ENCODE measurements around the gene CSTF1. TPM values are rescaled to one million over a fixed set of nuclear protein-coding genes. Genes with fewer than 3 reads are reported as not detected.

CSTF1 gene
- total RNA-seq, 1 donor from 2014 or later = 46.8 TPM

DNA sequence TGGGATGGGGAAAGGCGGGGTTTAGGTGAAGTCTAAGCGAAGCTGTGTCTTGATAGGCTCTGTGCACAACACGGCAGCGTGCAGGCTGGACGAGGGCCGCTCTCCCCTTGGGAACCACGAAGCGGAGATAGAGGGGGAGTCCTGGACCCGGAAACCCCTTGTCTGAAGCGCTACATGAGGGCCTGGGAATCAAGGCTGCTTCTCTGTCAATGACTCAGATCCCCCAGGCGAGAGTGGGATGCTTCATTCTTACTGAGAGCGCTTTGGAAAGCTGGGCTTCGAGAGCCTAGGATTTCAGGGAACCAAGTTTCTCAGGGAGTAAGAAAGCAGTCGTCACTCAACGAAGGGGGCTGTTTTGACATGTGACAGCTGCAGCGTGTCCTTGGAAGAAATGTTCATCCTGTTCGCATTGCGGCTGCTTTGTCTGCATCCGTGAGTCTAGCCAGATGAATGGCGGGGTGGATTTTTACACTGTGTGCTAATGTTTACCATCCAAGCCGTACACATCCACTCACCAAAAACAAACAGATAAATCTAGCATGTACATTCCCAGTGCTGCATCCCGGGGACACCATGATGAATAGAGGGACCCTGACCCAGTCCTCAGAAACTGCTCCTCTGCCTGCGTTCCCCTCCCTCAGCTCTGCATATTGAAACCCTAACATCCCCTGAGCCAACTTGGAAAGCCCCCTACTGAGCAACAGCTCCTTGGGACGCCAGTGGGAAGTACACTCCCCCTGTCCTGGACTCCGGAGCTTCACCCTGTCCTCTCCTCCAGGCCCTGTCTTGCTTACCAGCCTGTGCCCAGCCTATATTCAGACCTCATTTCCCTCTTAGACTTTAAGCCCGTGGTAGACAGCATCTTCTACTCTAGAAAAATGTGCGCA is 51.5 kb downstream of the CSTF1 start:
- no peak overlapping the region for H3K4me3 Mint-ChIP-seq (ENCODE audit: low read depth)
- no peaks in the 10 kb centered on the region for H3K4me1 Mint-ChIP-seq (ENCODE audit: low read depth)
- H3K27me3 Mint-ChIP-seq = no peaks in the 10 kb centered on the region
- TF ChIP-seq, protein P1, sequence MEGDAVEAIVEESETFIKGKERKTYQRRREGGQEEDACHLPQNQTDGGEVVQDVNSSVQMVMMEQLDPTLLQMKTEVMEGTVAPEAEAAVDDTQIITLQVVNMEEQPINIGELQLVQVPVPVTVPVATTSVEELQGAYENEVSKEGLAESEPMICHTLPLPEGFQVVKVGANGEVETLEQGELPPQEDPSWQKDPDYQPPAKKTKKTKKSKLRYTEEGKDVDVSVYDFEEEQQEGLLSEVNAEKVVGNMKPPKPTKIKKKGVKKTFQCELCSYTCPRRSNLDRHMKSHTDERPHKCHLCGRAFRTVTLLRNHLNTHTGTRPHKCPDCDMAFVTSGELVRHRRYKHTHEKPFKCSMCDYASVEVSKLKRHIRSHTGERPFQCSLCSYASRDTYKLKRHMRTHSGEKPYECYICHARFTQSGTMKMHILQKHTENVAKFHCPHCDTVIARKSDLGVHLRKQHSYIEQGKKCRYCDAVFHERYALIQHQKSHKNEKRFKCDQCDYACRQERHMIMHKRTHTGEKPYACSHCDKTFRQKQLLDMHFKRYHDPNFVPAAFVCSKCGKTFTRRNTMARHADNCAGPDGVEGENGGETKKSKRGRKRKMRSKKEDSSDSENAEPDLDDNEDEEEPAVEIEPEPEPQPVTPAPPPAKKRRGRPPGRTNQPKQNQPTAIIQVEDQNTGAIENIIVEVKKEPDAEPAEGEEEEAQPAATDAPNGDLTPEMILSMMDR (IDR thresholded peaks at IDR 0.05; ENCODE audit: unreplicated experiment) = no peak
- no peak for DNase-seq (ENCODE audit: low spot score, unreplicated experiment)
- no peak overlapping the region for H3K27ac Mint-ChIP-seq
- no peaks in the 10 kb centered on the region for H3K9me3 Mint-ChIP-seq (ENCODE audit: low read depth)
- no peaks in the 10 kb centered on the region for H3K36me3 Mint-ChIP-seq (ENCODE audit: insufficient read depth)

DNA sequence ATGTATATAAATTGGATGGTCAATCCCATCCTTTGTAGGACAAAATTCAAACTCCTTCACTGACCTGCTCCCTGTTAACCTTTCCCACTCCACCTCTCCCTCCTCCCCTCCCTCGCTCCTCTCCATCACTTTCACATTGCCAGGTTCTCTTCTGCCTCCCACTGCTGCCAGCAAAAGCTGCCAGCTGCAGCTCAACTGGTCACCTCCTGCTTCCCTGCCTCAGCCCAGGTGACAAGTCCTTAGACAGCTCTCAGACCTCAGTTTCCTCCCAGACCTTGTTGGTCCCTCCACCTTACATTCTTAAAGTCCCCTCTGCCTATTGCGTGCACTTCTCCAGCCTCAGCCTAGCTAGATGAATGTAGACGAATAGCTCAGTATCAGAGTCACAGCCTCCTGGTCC is 52.7 kb downstream of the CSTF1 start:
- H3K4me3 Mint-ChIP-seq (ENCODE audit: low read depth) = no peak overlapping the region
- H3K9me3 Mint-ChIP-seq (ENCODE audit: low read depth) = no peaks in the 10 kb centered on the region
- H3K27me3 Mint-ChIP-seq = no peaks in the 10 kb centered on the region
- no peaks in the 10 kb centered on the region for H3K4me1 Mint-ChIP-seq (ENCODE audit: low read depth)
- no peak overlapping the region for H3K27ac Mint-ChIP-seq
- no peaks in the 10 kb centered on the region for H3K36me3 Mint-ChIP-seq (ENCODE audit: insufficient read depth)
- TF ChIP-seq, protein P1 (IDR thresholded peaks at IDR 0.05; ENCODE audit: unreplicated experiment) = no peak
- DNase-seq (ENCODE audit: low spot score, unreplicated experiment) = no peak

DNA sequence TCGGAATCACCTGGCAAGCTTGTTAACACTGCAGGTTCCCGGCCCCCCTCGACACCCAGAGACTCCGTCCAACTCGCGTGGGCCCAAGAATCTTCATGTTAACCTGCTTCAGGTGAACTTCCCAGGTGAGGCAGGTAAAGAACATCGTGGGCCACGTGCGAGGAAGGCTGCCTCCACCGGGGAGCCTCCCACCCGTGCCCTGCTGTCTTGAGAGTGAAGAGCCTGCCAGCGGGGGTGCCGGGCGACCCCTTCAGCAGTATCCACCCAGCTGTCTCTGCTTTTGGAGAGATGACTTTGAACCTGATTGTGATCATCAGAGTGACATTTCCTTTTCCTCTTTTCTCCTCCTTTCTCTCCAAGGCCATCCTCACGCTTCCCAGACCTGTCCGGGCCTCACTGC is 53.1 kb downstream of the CSTF1 start:
- no peak overlapping the region for H3K4me3 Mint-ChIP-seq (ENCODE audit: low read depth)
- H3K4me1 Mint-ChIP-seq (ENCODE audit: low read depth) = no peaks in the 10 kb centered on the region
- H3K27ac Mint-ChIP-seq = no peak overlapping the region
- no peaks in the 10 kb centered on the region for H3K27me3 Mint-ChIP-seq
- TF ChIP-seq, protein P1 (IDR thresholded peaks at IDR 0.05; ENCODE audit: unreplicated experiment) = no peak
- no peaks in the 10 kb centered on the region for H3K36me3 Mint-ChIP-seq (ENCODE audit: insufficient read depth)
- H3K9me3 Mint-ChIP-seq (ENCODE audit: low read depth) = no peaks in the 10 kb centered on the region
- DNase-seq (ENCODE audit: low spot score, unreplicated experiment) = no peak

GRCh38 chr20:56447227-56447626 is 54.8 kb downstream of the CSTF1 start:
- no peaks in the 10 kb centered on the region for H3K36me3 Mint-ChIP-seq (ENCODE audit: insufficient read depth)
- no peaks in the 10 kb centered on the region for H3K9me3 Mint-ChIP-seq (ENCODE audit: low read depth)
- H3K4me1 Mint-ChIP-seq (ENCODE audit: low read depth) = no peaks in the 10 kb centered on the region
- no peak for DNase-seq (ENCODE audit: low spot score, unreplicated experiment)
- TF ChIP-seq, protein P1 (IDR thresholded peaks at IDR 0.05; ENCODE audit: unreplicated experiment) = no peak
- H3K4me3 Mint-ChIP-seq (ENCODE audit: low read depth) = no peak overlapping the region
- H3K27ac Mint-ChIP-seq = no peak overlapping the region
- peaks cover 4% of the 10 kb centered on the region for H3K27me3 Mint-ChIP-seq

DNA sequence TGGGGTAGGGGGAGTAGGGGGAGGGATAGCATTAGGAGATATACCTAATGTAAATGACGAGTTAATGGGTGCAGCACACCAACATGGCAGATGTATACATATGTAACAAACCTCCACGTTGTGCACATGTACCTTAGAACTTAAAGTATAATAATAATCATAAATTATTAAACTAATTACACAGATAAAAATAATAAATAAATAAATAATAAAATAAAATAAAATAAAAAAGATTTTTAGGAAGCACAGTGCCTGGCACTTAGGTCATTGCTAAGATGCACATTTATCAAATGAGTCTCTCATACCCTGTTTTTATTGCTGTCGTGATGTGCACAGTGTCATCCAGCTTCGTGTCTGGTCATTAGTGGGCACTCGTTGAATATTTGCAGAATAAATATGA is 57.0 kb downstream of the CSTF1 start:
- no peak overlapping the region for H3K4me3 Mint-ChIP-seq (ENCODE audit: low read depth)
- no peak for DNase-seq (ENCODE audit: low spot score, unreplicated experiment)
- peaks cover 4% of the 10 kb centered on the region for H3K27me3 Mint-ChIP-seq
- H3K9me3 Mint-ChIP-seq (ENCODE audit: low read depth) = no peaks in the 10 kb centered on the region
- H3K27ac Mint-ChIP-seq = no peak overlapping the region
- no peaks in the 10 kb centered on the region for H3K36me3 Mint-ChIP-seq (ENCODE audit: insufficient read depth)
- H3K4me1 Mint-ChIP-seq (ENCODE audit: low read depth) = no peaks in the 10 kb centered on the region
- TF ChIP-seq, protein P1 (IDR thresholded peaks at IDR 0.05; ENCODE audit: unreplicated experiment) = no peak
